Peyer's patch (tissue), 4 donors: Measurements from ENCODE around the gene KIAA1210.

Experiments
- POLR2A ChIP-seq, 2 donors: fragments of 450-650 bp; IDR thresholded peaks; one replicate each; pipeline ENCODE4 v1.5.1; 2017; ENCODE audit warnings: antibody characterized with exemption in 2 of 2, mild to moderate bottlenecking in 2 of 2, moderate library complexity in 2 of 2
- TF ChIP-seq, protein P1 (sequence below), 6 experiments: fragments of 450-650 bp in 4 of 6; fragments of 200-600 bp in 2 of 6; sonication (generic) in 1 of 6; IDR thresholded peaks; one replicate each; pipeline ENCODE4 v1.5.1; 2017 to 2019; ENCODE audit warnings: antibody characterized with exemption in 6 of 6, mild to moderate bottlenecking in 3 of 6, moderate library complexity in 1 of 6

DNA sequence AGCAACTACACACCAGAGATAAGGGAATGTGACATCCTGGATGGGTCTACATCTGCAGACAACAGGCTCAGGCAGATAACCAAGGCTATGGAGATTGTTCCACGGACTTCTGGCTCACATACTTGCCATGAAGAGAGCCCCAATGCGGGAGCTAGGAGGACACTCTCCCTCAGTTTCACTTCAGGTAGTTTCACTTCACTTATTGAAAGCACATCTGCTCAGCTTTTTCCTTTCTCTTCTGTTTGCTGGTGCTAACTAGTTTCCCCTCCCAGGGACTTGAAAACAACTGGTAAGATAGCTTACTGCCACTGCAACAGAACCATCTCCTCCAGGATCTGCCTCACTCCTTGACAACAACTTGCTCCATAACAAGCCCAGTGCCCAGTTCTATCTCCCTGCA is 56.2 kb downstream of the KIAA1210 start:
- TF ChIP-seq, protein P1, sequence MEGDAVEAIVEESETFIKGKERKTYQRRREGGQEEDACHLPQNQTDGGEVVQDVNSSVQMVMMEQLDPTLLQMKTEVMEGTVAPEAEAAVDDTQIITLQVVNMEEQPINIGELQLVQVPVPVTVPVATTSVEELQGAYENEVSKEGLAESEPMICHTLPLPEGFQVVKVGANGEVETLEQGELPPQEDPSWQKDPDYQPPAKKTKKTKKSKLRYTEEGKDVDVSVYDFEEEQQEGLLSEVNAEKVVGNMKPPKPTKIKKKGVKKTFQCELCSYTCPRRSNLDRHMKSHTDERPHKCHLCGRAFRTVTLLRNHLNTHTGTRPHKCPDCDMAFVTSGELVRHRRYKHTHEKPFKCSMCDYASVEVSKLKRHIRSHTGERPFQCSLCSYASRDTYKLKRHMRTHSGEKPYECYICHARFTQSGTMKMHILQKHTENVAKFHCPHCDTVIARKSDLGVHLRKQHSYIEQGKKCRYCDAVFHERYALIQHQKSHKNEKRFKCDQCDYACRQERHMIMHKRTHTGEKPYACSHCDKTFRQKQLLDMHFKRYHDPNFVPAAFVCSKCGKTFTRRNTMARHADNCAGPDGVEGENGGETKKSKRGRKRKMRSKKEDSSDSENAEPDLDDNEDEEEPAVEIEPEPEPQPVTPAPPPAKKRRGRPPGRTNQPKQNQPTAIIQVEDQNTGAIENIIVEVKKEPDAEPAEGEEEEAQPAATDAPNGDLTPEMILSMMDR (IDR thresholded peaks at IDR 0.05): no peak
- TF ChIP-seq POLR2A (IDR thresholded peaks at IDR 0.05): no peak
